Measurements from ENCODE around the gene ARHGAP31. TPM values are rescaled to one million over a fixed set of nuclear protein-coding genes. Genes with fewer than 3 reads are reported as not detected.
A peak's percentile ranks its signal among the peaks of the same experiment; 100 is the strongest.

The ARHGAP31 gene
- total and polyA plus RNA-seq, 5 experiments from 2014 or later = 0.32 to 2.3 (median 1.6) TPM

- H3K4me1 Mint-ChIP-seq = peaks cover 0 to 11% (median 8%) of the 10 kb centered on the region in 4 donors
- H3K4me3 Mint-ChIP-seq = no peak overlapping the region
- peaks cover 0 to 6% (median 4%) of the 10 kb centered on the region in 3 donors for H3K36me3 Mint-ChIP-seq
- H3K9me3 Mint-ChIP-seq = peaks cover 0 to 9% (median 0%) of the 10 kb centered on the region in 9 donors
- peak overlapping the region in 2 of 10 donors; percentile 21 to 37 for H3K27ac Mint-ChIP-seq
- ATAC-seq = no peak
- H3K27me3 Mint-ChIP-seq = no peaks in the 10 kb centered on the region
- DNase-seq = no peak
- POLR2A ChIA-PET = no interaction called here
Measured at GRCh38 chr3:119417771-119418512, 123.8 kb downstream of the ARHGAP31 start.

- H3K4me3 Mint-ChIP-seq = no peak overlapping the region
- no peak for DNase-seq
- POLR2A ChIA-PET = no interaction called here
- peaks cover 0 to 6% (median 4%) of the 10 kb centered on the region in 3 donors for H3K36me3 Mint-ChIP-seq
- no peaks in the 10 kb centered on the region for H3K27me3 Mint-ChIP-seq
- H3K27ac Mint-ChIP-seq = peak overlapping the region in 1 of 10 donors; percentile 13
- peaks cover 0 to 11% (median 8%) of the 10 kb centered on the region in 4 donors for H3K4me1 Mint-ChIP-seq
- no peak for ATAC-seq
- peaks cover 0 to 9% (median 2%) of the 10 kb centered on the region in 9 donors for H3K9me3 Mint-ChIP-seq
Measured at GRCh38 chr3:119418641-119419040, 124.5 kb downstream of the ARHGAP31 start.

GRCh38 chr3:119420196-119420595, 126.0 kb downstream of the ARHGAP31 start:
- POLR2A ChIA-PET = no interaction called here

GRCh38 chr3:119427669-119428068, 133.5 kb downstream of the ARHGAP31 start:
- no peaks in the 10 kb centered on the region for H3K4me1 Mint-ChIP-seq
- peaks cover 19 to 85% (median 58%) of the 10 kb centered on the region in 9 donors for H3K9me3 Mint-ChIP-seq
- H3K27me3 Mint-ChIP-seq = no peaks in the 10 kb centered on the region
- ATAC-seq (no peak), DNase-seq (no peak)
- peaks cover 39 to 65% (median 65%) of the 10 kb centered on the region in 3 donors for H3K36me3 Mint-ChIP-seq
- no peak overlapping the region for H3K4me3 Mint-ChIP-seq
- POLR2A ChIA-PET = no interaction called here
- H3K27ac Mint-ChIP-seq = no peak overlapping the region

More at GRCh38 chr3:119420196-119420595, 126.0 kb downstream of the ARHGAP31 start:
- peaks cover 0 to 11% (median 8%) of the 10 kb centered on the region in 4 donors for H3K4me1 Mint-ChIP-seq
- H3K36me3 Mint-ChIP-seq = peaks cover 0 to 11% (median 6%) of the 10 kb centered on the region in 3 donors
- H3K27me3 Mint-ChIP-seq = no peaks in the 10 kb centered on the region
- peaks cover 0 to 20% (median 9%) of the 10 kb centered on the region in 9 donors for H3K9me3 Mint-ChIP-seq
- H3K27ac Mint-ChIP-seq = no peak overlapping the region
- ATAC-seq = no peak
- DNase-seq = no peak
- H3K4me3 Mint-ChIP-seq = no peak overlapping the region

GRCh38 chr3:119428538-119428937, 134.4 kb downstream of the ARHGAP31 start:
- Mint-ChIP-seq H3K9me3 (peaks cover 19 to 78% (median 58%) of the 10 kb centered on the region in 9 donors), H3K36me3 (peaks cover 47 to 72% (median 72%) of the 10 kb centered on the region in 3 donors), H3K4me1 (no peaks in the 10 kb centered on the region), H3K27ac (no peak overlapping the region), H3K4me3 (no peak overlapping the region), H3K27me3 (no peaks in the 10 kb centered on the region)
- POLR2A ChIA-PET = no interaction called here
- DNase-seq (no peak), ATAC-seq (no peak)

GRCh38 chr3:119433613-119434325, 139.6 kb downstream of the ARHGAP31 start:
- no peak overlapping the region for H3K27ac Mint-ChIP-seq
- no peak for DNase-seq
- peaks cover 79 to 97% (median 89%) of the 10 kb centered on the region in 3 donors for H3K36me3 Mint-ChIP-seq
- ATAC-seq = no peak
- H3K27me3 Mint-ChIP-seq = no peaks in the 10 kb centered on the region
- H3K9me3 Mint-ChIP-seq = peaks cover 0 to 33% (median 22%) of the 10 kb centered on the region in 9 donors
- no peak overlapping the region for H3K4me3 Mint-ChIP-seq
- POLR2A ChIA-PET = no interaction called here
- peaks cover 0 to 4% (median 1%) of the 10 kb centered on the region in 4 donors for H3K4me1 Mint-ChIP-seq

- Mint-ChIP-seq H3K4me1 (peaks cover 0 to 4% (median 1%) of the 10 kb centered on the region in 4 donors), H3K36me3 (peaks cover 71 to 92% (median 81%) of the 10 kb centered on the region in 3 donors), H3K27ac (no peak overlapping the region), H3K9me3 (peaks cover 0 to 24% (median 14%) of the 10 kb centered on the region in 9 donors), H3K4me3 (no peak overlapping the region), H3K27me3 (no peaks in the 10 kb centered on the region)
- POLR2A ChIA-PET = no interaction called here
- ATAC-seq = no peak
- DNase-seq = no peak
Measured at GRCh38 chr3:119434703-119435102, 140.5 kb downstream of the ARHGAP31 start.

GRCh38 chr3:119436977-119437376, 142.8 kb downstream of the ARHGAP31 start:
- Mint-ChIP-seq H3K4me3 (no peak overlapping the region), H3K4me1 (peaks cover 0 to 4% (median 1%) of the 10 kb centered on the region in 4 donors), H3K9me3 (peaks cover 0 to 4% (median 0%) of the 10 kb centered on the region in 9 donors), H3K36me3 (peaks cover 49 to 84% (median 79%) of the 10 kb centered on the region in 3 donors), H3K27me3 (no peaks in the 10 kb centered on the region), H3K27ac (peak overlapping the region in 2 of 10 donors; percentile 34 to 58)
- POLR2A ChIA-PET = no interaction called here
- DNase-seq = no peak
- no peak for ATAC-seq

- no peak overlapping the region for H3K4me3 Mint-ChIP-seq
- peak overlapping the region in 1 of 10 donors; percentile 79 for H3K27ac Mint-ChIP-seq
- H3K27me3 Mint-ChIP-seq = no peaks in the 10 kb centered on the region
- POLR2A ChIA-PET = no interaction called here
- peaks cover 43 to 84% (median 80%) of the 10 kb centered on the region in 3 donors for H3K36me3 Mint-ChIP-seq
- ATAC-seq = no peak
- peaks cover 0 to 4% (median 1%) of the 10 kb centered on the region in 4 donors for H3K4me1 Mint-ChIP-seq
- H3K9me3 Mint-ChIP-seq = peaks cover 0 to 4% (median 0%) of the 10 kb centered on the region in 9 donors
- DNase-seq = peak in 1 of 10 donors; percentile 15
Measured at GRCh38 chr3:119437691-119438258, 143.6 kb downstream of the ARHGAP31 start.

- no peak for DNase-seq
- Mint-ChIP-seq H3K27ac (peak overlapping the region in 1 of 10 donors; percentile 60), H3K4me1 (peaks cover 0 to 2% (median under 1%) of the 10 kb centered on the region in 4 donors)
Measured at GRCh38 chr3:119443179-119443578, 149.0 kb downstream of the ARHGAP31 start.

GRCh38 chr3:119444590-119444989, 150.4 kb downstream of the ARHGAP31 start:
- peaks cover 0 to 2% (median under 1%) of the 10 kb centered on the region in 4 donors for H3K4me1 Mint-ChIP-seq
- peaks cover 0 to 74% (median 50%) of the 10 kb centered on the region in 3 donors for H3K36me3 Mint-ChIP-seq
- DNase-seq = no peak

More at GRCh38 chr3:119443179-119443578, 149.0 kb downstream of the ARHGAP31 start:
- H3K27me3 Mint-ChIP-seq = no peaks in the 10 kb centered on the region
- POLR2A ChIA-PET = no interaction called here
- ATAC-seq = no peak
- no peaks in the 10 kb centered on the region for H3K9me3 Mint-ChIP-seq
- H3K4me3 Mint-ChIP-seq = no peak overlapping the region
- H3K36me3 Mint-ChIP-seq = peaks cover 5 to 71% (median 53%) of the 10 kb centered on the region in 3 donors

GRCh38 chr3:119453822-119454221, 159.6 kb downstream of the ARHGAP31 start:
- no peak overlapping the region for H3K4me3 Mint-ChIP-seq
- ATAC-seq (no peak), DNase-seq (no peak)
- H3K9me3 Mint-ChIP-seq = no peaks in the 10 kb centered on the region
- H3K4me1 Mint-ChIP-seq = peaks cover 7 to 24% (median 20%) of the 10 kb centered on the region in 4 donors
- no peaks in the 10 kb centered on the region for H3K27me3 Mint-ChIP-seq
- H3K36me3 Mint-ChIP-seq = peaks cover 13 to 90% (median 40%) of the 10 kb centered on the region in 3 donors
- H3K27ac Mint-ChIP-seq = no peak overlapping the region
- POLR2A ChIA-PET = no interaction called here

More at GRCh38 chr3:119444590-119444989, 150.4 kb downstream of the ARHGAP31 start:
- H3K27me3 Mint-ChIP-seq = no peaks in the 10 kb centered on the region
- H3K9me3 Mint-ChIP-seq = no peaks in the 10 kb centered on the region
- POLR2A ChIA-PET = no interaction called here
- no peak overlapping the region for H3K4me3 Mint-ChIP-seq
- H3K27ac Mint-ChIP-seq = peak overlapping the region in 1 of 10 donors; percentile 25
- ATAC-seq = no peak

Data from naive thymus-derived CD8-positive, alpha-beta T cell (primary cell).